OCI-LY1 (cell line): ENCODE measurements around the gene DCLK1.

ENCODE experiments used
- CTCF ChIP-seq: fragments of 200-600 bp; sonication (generic), shearing (Covaris generic); IDR thresholded peaks from 2 replicates; pipeline ENCODE4 v1.5.1; 2017; ENCODE audit warnings: mild to moderate bottlenecking, antibody characterized with exemption, low read length, moderate library complexity, mixed read lengths
- EZH2 ChIP-seq: fragments of 200-600 bp; sonication (generic), shearing (Covaris generic); IDR thresholded peaks from 2 replicates; pipeline ENCODE4 v1.8.0; 2017; ENCODE audit warnings: borderline replicate concordance, mixed run types, mild to moderate bottlenecking, antibody characterized with exemption, low read length, moderate library complexity, mixed read lengths

GRCh38 chr13:36061621-36062020, 69.6 kb downstream of the DCLK1 start:
- no peak for TF ChIP-seq CTCF
- TF ChIP-seq EZH2: no peak
